Body of pancreas (tissue), 4 donors: ENCODE data around the gene REXO4. TPM values are rescaled to one million over a fixed set of nuclear protein-coding genes. Genes with fewer than 3 reads are reported as not detected.

Experiments used
- ATAC-seq: fragments of 150-250 bp; one replicate; pipeline ENCODE4 v1.9.1; 2016
- DNase-seq, 4 donors: peaks; one replicate each; pipeline ENCODE4 v3.0.0-alpha.2; 2019
- H3K27ac ChIP-seq, 4 donors: fragments of 200-600 bp; sonication (generic); 1 replicate in 3 of 4; 2 replicates in 1 of 4; pipeline versions ENCODE4 v1.5.1 to v1.6.1; 2016 to 2019; ENCODE audit warnings: mild to moderate bottlenecking in 1 of 4, mixed read lengths in 1 of 4, moderate library complexity in 1 of 4
- H3K27me3 ChIP-seq, 2 donors: fragments of 200-600 bp; sonication (generic); one replicate each; pipeline ENCODE4 v1.6.0; 2016; ENCODE audit warnings: mild to moderate bottlenecking in 1 of 2
- H3K36me3 ChIP-seq, 2 donors: fragments of 200-600 bp; sonication (generic); replicated peaks in 1 of 2; 2 replicates each; pipeline ENCODE4 v1.5.1; 2016; ENCODE audit warnings: low read depth in 2 of 2; ENCODE audit not compliant: insufficient read depth in 1 of 2
- H3K4me1 ChIP-seq: fragments of 200-600 bp; sonication (generic); one replicate; pipeline ENCODE4 v1.6.0; 2016
- H3K4me3 ChIP-seq, 2 donors: fragments of 200-600 bp; sonication (generic); 1 replicate in 1 of 2; 2 replicates in 1 of 2; pipeline ENCODE4 v1.5.1; 2016 to 2019
- H3K9me3 ChIP-seq, 3 donors: fragments of 200-600 bp; sonication (generic); 1 replicate in 2 of 3; 2 replicates in 1 of 3; pipeline ENCODE4 v1.5.1; 2016
- POLR2A ChIP-seq, 3 donors: fragments of 450-650 bp; IDR thresholded peaks; one replicate each; pipeline ENCODE4 v1.6.1; 2016; ENCODE audit warnings: antibody characterized with exemption in 3 of 3, mild to moderate bottlenecking in 2 of 3
- WGBS, 2 donors: methylation state at CpG; one replicate each; pipeline ENCODE4 v1.1.5; 2017; 5-methylcytosine and 5-hydroxymethylcytosine counted together
- intact Hi-C: fragments of 100-400 bp; cut with DNase I; formaldehyde crosslinking; loops from one replicate; pipeline ENCODE4 v1.15.1; 2023
- total RNA-seq, 2 donors: library from RNA; depleted of rRNA; stranded (reverse); fragments of >200 nt; gene quantifications; one replicate each; pipeline ENCODE4 v1.1.0, GENCODE V29; 2016
- TF ChIP-seq, protein P1 (sequence below), 7 experiments: fragments of 450-650 bp in 4 of 7; fragments of 200-600 bp in 3 of 7; sonication (generic) in 3 of 7; IDR thresholded peaks; one replicate each; pipeline ENCODE4 v1.5.1; 2016 to 2019; ENCODE audit warnings: antibody characterized with exemption in 7 of 7

Gene REXO4
- total RNA-seq, 2 donors from 2014 or later, result 15.6 to 21.8 TPM

DNA sequence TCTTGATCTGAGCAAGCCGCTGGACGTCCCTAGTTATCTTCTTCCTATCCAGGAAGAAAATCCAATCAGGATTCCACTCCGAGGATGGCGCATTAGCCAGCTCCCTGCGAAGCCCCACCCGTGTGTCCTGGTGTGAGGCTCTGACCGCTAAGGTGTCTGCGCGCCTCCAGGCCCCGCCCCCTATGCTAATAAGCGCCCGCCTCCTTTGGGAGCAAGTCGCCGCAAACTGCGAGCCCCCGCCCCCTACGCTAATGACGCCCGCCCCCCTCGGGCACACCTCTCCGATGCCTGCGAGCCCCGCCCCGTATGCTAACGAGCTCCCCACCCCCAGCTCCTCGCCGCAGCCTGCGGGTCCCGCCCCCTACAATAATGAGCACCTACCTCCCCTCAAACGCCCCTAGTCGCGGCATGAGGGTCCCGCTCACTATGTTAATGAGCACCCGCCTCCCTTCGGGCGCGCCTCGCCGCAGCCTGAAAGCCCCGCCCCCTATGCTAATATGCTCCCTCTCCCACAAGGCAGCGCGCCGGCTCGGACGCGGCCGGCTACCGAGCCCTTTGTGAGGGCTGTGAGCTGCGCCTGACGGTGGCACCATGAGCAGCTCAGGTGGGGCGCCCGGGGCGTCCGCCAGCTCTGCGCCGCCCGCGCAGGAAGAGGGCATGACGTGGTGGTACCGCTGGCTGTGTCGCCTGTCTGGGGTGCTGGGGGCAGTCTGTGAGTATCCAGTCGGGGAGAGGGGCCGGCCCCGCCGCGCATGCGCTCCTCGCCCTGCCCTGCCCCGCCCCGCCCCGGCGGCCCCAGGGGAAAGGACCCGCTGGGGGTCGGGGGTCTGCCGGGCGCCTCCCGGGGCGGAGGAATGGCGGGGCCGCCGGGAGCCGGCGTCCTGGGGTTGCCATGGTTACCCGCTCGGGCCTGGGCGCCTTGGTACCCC is 41.9 kb upstream of the REXO4 start, which contains the start of gene CACFD1:
CACFD1 (plus strand) TSS at position 503 of the 929 bp plus-strand sequence; CDS start at position 592, 89 bp downstream.
- WGBS, 2 donors, result 0 to 1% methylated on average over 7 to 41 of the region's 86 CpGs
- Histone ChIP-seq H3K9me3 (no peaks in the 10 kb centered on the region), H3K27me3 (no peaks in the 10 kb centered on the region), H3K27ac (peak within 1 kb of the TSS; percentile 93 to 98 (median 96)), H3K4me1 (peaks cover 22% of the 10 kb centered on the region), H3K36me3 (no peaks in the 10 kb centered on the region), H3K4me3 (peak within 1 kb of the TSS; percentile 32 to 84)
- TF ChIP-seq POLR2A (IDR thresholded peaks at IDR 0.05), result peak; percentile 83 to 90 (median 90)
- TF ChIP-seq, protein P1, sequence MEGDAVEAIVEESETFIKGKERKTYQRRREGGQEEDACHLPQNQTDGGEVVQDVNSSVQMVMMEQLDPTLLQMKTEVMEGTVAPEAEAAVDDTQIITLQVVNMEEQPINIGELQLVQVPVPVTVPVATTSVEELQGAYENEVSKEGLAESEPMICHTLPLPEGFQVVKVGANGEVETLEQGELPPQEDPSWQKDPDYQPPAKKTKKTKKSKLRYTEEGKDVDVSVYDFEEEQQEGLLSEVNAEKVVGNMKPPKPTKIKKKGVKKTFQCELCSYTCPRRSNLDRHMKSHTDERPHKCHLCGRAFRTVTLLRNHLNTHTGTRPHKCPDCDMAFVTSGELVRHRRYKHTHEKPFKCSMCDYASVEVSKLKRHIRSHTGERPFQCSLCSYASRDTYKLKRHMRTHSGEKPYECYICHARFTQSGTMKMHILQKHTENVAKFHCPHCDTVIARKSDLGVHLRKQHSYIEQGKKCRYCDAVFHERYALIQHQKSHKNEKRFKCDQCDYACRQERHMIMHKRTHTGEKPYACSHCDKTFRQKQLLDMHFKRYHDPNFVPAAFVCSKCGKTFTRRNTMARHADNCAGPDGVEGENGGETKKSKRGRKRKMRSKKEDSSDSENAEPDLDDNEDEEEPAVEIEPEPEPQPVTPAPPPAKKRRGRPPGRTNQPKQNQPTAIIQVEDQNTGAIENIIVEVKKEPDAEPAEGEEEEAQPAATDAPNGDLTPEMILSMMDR (IDR thresholded peaks at IDR 0.05), result peak in 2 of 7 experiments; percentile 7 to 14
- intact Hi-C loops, result no loop called here
- ATAC-seq (peak; percentile 88), DNase-seq (peak; percentile 98 to 99 (median 98))

DNA sequence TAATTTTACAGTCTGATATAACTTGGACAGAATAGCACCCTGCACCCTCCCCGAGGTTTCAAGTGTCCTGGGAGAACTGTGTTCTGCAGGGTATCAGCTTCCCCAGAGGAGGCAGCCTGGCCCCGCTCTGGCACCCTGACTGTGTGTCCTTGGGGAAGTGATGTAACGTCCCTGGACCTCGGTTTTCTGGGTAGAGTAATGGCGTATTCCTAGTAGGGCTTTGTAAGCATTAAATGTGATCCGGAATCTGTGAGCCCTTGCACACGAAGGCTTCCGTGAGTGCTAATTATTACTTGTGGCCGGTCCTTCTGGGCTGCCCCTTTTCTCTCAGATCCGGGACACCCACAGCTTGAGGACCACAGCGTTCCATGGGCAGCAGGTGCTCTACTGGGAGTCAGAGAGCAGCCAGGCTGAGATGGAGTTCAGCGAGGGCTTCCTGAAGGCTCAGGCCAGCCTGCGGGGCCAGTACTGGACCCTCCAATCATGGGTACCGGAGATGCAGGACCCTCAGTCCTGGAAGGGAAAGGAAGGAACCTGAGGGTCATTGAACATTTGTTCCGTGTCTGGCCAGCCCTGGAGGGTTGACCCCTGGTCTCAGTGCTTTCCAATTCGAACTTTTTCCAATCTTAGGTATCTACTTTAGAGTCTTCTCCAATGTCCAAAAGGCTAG is 41.0 kb upstream of the REXO4 start:
- no peaks in the 10 kb centered on the region for H3K27me3 ChIP-seq
- WGBS, 2 donors, result 54 to 55% methylated on average over 11 to 16 of the region's 16 CpGs
- ATAC-seq, result no peak
- H3K9me3 ChIP-seq, result no peaks in the 10 kb centered on the region
- no peak overlapping the region for H3K4me3 ChIP-seq
- H3K36me3 ChIP-seq, result no peaks in the 10 kb centered on the region
- peak overlapping the region in 2 of 4 donors; percentile 93 to 97 for H3K27ac ChIP-seq
- TF ChIP-seq, protein P1 (IDR thresholded peaks at IDR 0.05), result no peak
- no peak for TF ChIP-seq POLR2A (IDR thresholded peaks at IDR 0.05)
- intact Hi-C loops, result no loop called here
- peaks cover 22% of the 10 kb centered on the region for H3K4me1 ChIP-seq
- no peak for DNase-seq

DNA sequence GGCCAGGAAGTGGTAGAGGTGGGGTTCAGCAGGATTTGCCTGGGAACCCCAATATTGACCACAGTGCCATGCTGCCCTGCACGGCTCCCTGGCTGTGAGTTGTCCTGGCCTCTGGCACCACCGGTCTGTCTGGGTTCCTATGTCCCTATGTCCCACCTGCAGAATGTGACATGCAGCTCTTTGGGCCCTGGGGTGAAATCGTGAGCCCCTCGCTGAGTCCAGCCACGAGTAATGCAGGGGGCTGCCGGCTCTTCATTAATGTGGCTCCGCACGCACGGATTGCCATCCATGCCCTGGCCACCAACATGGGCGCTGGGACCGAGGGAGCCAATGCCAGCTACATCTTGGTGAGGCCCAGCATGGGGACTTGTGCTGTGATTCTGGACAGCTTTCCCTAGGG is 39.9 kb upstream of the REXO4 start:
- intact Hi-C loops, result no loop called here

DNA sequence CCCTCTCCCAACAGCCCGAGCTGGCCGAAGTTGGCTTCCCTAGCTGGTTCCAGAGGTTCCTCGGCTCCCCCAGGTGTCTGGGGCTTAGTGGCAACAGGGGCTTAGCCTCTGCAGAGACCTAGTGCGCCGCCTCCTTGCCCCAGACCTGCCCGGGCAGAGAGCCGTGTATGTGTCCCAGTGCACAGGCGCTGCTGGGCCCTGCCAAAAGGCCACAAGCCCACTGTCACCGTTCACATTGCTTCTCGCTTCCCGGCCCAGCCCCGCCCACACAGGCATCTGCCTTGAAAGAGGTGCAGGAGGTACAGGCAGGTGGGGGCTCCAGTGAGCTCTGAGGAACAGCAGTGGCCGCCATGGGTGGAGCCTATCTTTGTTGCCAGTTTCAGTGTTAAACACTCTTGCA is 39.4 kb upstream of the REXO4 start:
- H3K4me3 ChIP-seq, result no peak overlapping the region
- H3K36me3 ChIP-seq, result no peaks in the 10 kb centered on the region

More for the DNA sequence above, 39.9 kb upstream of the REXO4 start:
- Histone ChIP-seq H3K27ac (no peak overlapping the region), H3K27me3 (no peaks in the 10 kb centered on the region), H3K4me3 (no peak overlapping the region), H3K9me3 (no peaks in the 10 kb centered on the region), H3K4me1 (peaks cover 22% of the 10 kb centered on the region), H3K36me3 (no peaks in the 10 kb centered on the region)
- WGBS, 2 donors, result 89% methylated on average over 11 of the region's 11 CpGs; no CpG with 5 or more reads in 1 of the 2 donors
- no peak for ATAC-seq
- no peak for DNase-seq
- no peak for TF ChIP-seq POLR2A (IDR thresholded peaks at IDR 0.05)
- TF ChIP-seq, protein P1 (IDR thresholded peaks at IDR 0.05), result no peak

More for the DNA sequence above, 39.4 kb upstream of the REXO4 start:
- 86 to 88% methylated on average over 1 to 13 of the region's 13 CpGs for WGBS, 2 donors
- ATAC-seq (no peak), DNase-seq (no peak)
- Histone ChIP-seq H3K27ac (no peak overlapping the region), H3K27me3 (no peaks in the 10 kb centered on the region), H3K9me3 (no peaks in the 10 kb centered on the region), H3K4me1 (peaks cover 22% of the 10 kb centered on the region)
- intact Hi-C loops, result no loop called here
- TF ChIP-seq, protein P1 (IDR thresholded peaks at IDR 0.05), result no peak
- TF ChIP-seq POLR2A (IDR thresholded peaks at IDR 0.05), result no peak
